Gastrocnemius medialis (tissue), 4 donors: ENCODE measurements around the gene ATOX1.

Source experiments
- POLR2A ChIP-seq, 2 donors: fragments of 450-650 bp; IDR thresholded peaks; one replicate each; pipeline ENCODE4 v1.6.1; 2017; ENCODE audit warnings: antibody characterized with exemption in 2 of 2, mild to moderate bottlenecking in 2 of 2, moderate library complexity in 2 of 2
- TF ChIP-seq, protein P1 (sequence below), 5 experiments: fragments of 450-650 bp in 3 of 5; fragments of 200-600 bp in 2 of 5; sonication (generic) in 2 of 5; IDR thresholded peaks in 4 of 5; conservative IDR thresholded peaks in 1 of 5; 1 replicate in 4 of 5; 2 replicates in 1 of 5; pipeline ENCODE4 v1.5.1; 2016 to 2019; ENCODE audit warnings: antibody characterized with exemption in 5 of 5, mild to moderate bottlenecking in 3 of 5, moderate library complexity in 3 of 5

GRCh38 chr5:151770383-151771258, 12.2 kb upstream of the ATOX1 start:
- TF ChIP-seq, protein P1, sequence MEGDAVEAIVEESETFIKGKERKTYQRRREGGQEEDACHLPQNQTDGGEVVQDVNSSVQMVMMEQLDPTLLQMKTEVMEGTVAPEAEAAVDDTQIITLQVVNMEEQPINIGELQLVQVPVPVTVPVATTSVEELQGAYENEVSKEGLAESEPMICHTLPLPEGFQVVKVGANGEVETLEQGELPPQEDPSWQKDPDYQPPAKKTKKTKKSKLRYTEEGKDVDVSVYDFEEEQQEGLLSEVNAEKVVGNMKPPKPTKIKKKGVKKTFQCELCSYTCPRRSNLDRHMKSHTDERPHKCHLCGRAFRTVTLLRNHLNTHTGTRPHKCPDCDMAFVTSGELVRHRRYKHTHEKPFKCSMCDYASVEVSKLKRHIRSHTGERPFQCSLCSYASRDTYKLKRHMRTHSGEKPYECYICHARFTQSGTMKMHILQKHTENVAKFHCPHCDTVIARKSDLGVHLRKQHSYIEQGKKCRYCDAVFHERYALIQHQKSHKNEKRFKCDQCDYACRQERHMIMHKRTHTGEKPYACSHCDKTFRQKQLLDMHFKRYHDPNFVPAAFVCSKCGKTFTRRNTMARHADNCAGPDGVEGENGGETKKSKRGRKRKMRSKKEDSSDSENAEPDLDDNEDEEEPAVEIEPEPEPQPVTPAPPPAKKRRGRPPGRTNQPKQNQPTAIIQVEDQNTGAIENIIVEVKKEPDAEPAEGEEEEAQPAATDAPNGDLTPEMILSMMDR (IDR thresholded peaks at IDR 0.05 in 4 of 5, conservative IDR thresholded peaks at IDR 0.05 in 1 of 5), result no peak
- no peak for TF ChIP-seq POLR2A (IDR thresholded peaks at IDR 0.05)
